Glomerular endothelial cell (primary cell): ENCODE measurements around the gene BAIAP2L2. TPM values are rescaled to one million over a fixed set of nuclear protein-coding genes. Genes with fewer than 3 reads are reported as not detected.
"Not testable (repeated sequence)": the region's sequence is repeated elsewhere in the genome, so short reads cannot be mapped to it uniquely, and the experiment has no call there.

Source experiments
- DNase-seq: peaks from one replicate; pipeline ENCODE4 v3.0.0-alpha.2; 2011; ENCODE audit warnings: low read depth, low spot score; ENCODE audit errors: extremely low read depth
- total RNA-seq: library from RNA; depleted of rRNA; stranded (reverse); fragments of >200 nt; gene quantifications from 2 replicates; pipeline ENCODE4 v1.2.3, GENCODE V29; 2015

Gene BAIAP2L2
- 0.24 and 0.93 TPM in 2 replicates for total RNA-seq

GRCh38 chr22:38110008-38110862 lies at the start of gene BAIAP2L2:
Gene BAIAP2L2, minus strand, starts transcription at chr22:38110684. Its CDS starts 159 bp downstream, at chr22:38110525.
- DNase-seq = no peak

GRCh38 chr22:38155703-38156102 lies 45.2 kb upstream of the BAIAP2L2 start:
- no peak for DNase-seq

GRCh38 chr22:38154563-38154915 lies 44.1 kb upstream of the BAIAP2L2 start:
- DNase-seq = not testable (repeated sequence)

- DNase-seq = no peak
Observed at GRCh38 chr22:38153821-38154562, 43.5 kb upstream of the BAIAP2L2 start.

- no peak for DNase-seq
Observed at GRCh38 chr22:38151126-38151500, 40.6 kb upstream of the BAIAP2L2 start.

GRCh38 chr22:38148245-38148644 lies 37.8 kb upstream of the BAIAP2L2 start:
- DNase-seq = no peak

- not testable (repeated sequence) for DNase-seq
Observed at GRCh38 chr22:38146166-38146565, 35.7 kb upstream of the BAIAP2L2 start.

GRCh38 chr22:38144025-38144405 lies 33.5 kb upstream of the BAIAP2L2 start:
- no peak for DNase-seq

GRCh38 chr22:38142606-38143005 lies 32.1 kb upstream of the BAIAP2L2 start:
- no peak for DNase-seq

- DNase-seq = no peak
Observed at GRCh38 chr22:38141217-38141973, 30.9 kb upstream of the BAIAP2L2 start.

- no peak for DNase-seq
Observed at GRCh38 chr22:38139901-38140300, 29.4 kb upstream of the BAIAP2L2 start.

GRCh38 chr22:38138961-38139360 lies 28.5 kb upstream of the BAIAP2L2 start:
- no peak for DNase-seq

GRCh38 chr22:38137876-38138687 lies 27.6 kb upstream of the BAIAP2L2 start:
- DNase-seq = no peak

GRCh38 chr22:38136607-38137006 lies 26.1 kb upstream of the BAIAP2L2 start:
- no peak for DNase-seq

- DNase-seq = peak; percentile 25
Observed at GRCh38 chr22:38135133-38135706, 24.7 kb upstream of the BAIAP2L2 start.

- no peak for DNase-seq
Observed at GRCh38 chr22:38133331-38133730, 22.8 kb upstream of the BAIAP2L2 start.

GRCh38 chr22:38132794-38133193 lies 22.3 kb upstream of the BAIAP2L2 start:
- DNase-seq = no peak

- DNase-seq = no peak
Observed at GRCh38 chr22:38132136-38132535, 21.7 kb upstream of the BAIAP2L2 start.

- no peak for DNase-seq
Observed at GRCh38 chr22:38131399-38131798, 20.9 kb upstream of the BAIAP2L2 start.

GRCh38 chr22:38129856-38130255 lies 19.4 kb upstream of the BAIAP2L2 start:
- no peak for DNase-seq
